Activated CD4-positive, alpha-beta T cell treated with anti-CD3 and anti-CD28 coated beads, Interleukin-2, amount 50 U/mL, for 4 hours (primary cell): ENCODE measurements around the gene ACAA1.
"Not testable (repeated sequence)": the region's sequence is repeated elsewhere in the genome, so short reads cannot be mapped to it uniquely, and the experiment has no call there.

ENCODE experiments used
- DNase-seq, 2 experiments: peaks; one replicate each; pipeline ENCODE4 v3.0.0-alpha.2; 2020

Gene ACAA1

GRCh38 chr3:38098376-38098723, 38.6 kb downstream of the ACAA1 start:
- no peak for DNase-seq

GRCh38 chr3:38097446-38098375, 39.2 kb downstream of the ACAA1 start:
- no peak for DNase-seq

GRCh38 chr3:38095669-38096483, 41.1 kb downstream of the ACAA1 start:
- DNase-seq, result no peak

- no peak for DNase-seq
Measured at GRCh38 chr3:38094999-38095398, 41.9 kb downstream of the ACAA1 start.

- DNase-seq, result no peak
Measured at GRCh38 chr3:38090453-38090852, 46.5 kb downstream of the ACAA1 start.

GRCh38 chr3:38089163-38089562, 47.8 kb downstream of the ACAA1 start:
- no peak for DNase-seq

GRCh38 chr3:38088126-38089078, 48.5 kb downstream of the ACAA1 start:
- no peak for DNase-seq

- not testable (repeated sequence) for DNase-seq
Measured at GRCh38 chr3:38087278-38087677, 49.6 kb downstream of the ACAA1 start.

GRCh38 chr3:38086496-38086895, 50.4 kb downstream of the ACAA1 start:
- DNase-seq, result no peak

GRCh38 chr3:38085943-38086324, 51.0 kb downstream of the ACAA1 start:
- DNase-seq, result no peak

- DNase-seq, result no peak
Measured at GRCh38 chr3:38085311-38085942, 51.5 kb downstream of the ACAA1 start.

GRCh38 chr3:38084334-38085310, 52.3 kb downstream of the ACAA1 start:
- DNase-seq, result no peak

- no peak for DNase-seq
Measured at GRCh38 chr3:38083871-38084333, 53.0 kb downstream of the ACAA1 start.

- not testable (repeated sequence) for DNase-seq
Measured at GRCh38 chr3:38083254-38083653, 53.7 kb downstream of the ACAA1 start.

- DNase-seq, result not testable (repeated sequence)
Measured at GRCh38 chr3:38082296-38082695, 54.6 kb downstream of the ACAA1 start.

- not testable (repeated sequence) for DNase-seq
Measured at GRCh38 chr3:38077073-38077472, 59.9 kb downstream of the ACAA1 start.
